HT-29 (cell line): ENCODE results near the gene CITED2. TPM values are rescaled to one million over a fixed set of nuclear protein-coding genes. Genes with fewer than 3 reads are reported as not detected.
"Not testable (repeated sequence)": the region's sequence is repeated elsewhere in the genome, so short reads cannot be mapped to it uniquely, and the experiment has no call there.

Source experiments
- DNase-seq: peaks from one replicate; pipeline ENCODE4 v3.0.0-alpha.2; 2015; ENCODE audit warnings: low spot score
- total RNA-seq: library from RNA; depleted of rRNA; stranded (reverse); fragments of >200 nt; shearing (Covaris generic); gene quantifications from 2 replicates; pipeline ENCODE4 v1.2.3, GENCODE V29; 2014

CITED2 gene
- total RNA-seq, 1 experiment from 2014 or later = 31.3 TPM

DNA sequence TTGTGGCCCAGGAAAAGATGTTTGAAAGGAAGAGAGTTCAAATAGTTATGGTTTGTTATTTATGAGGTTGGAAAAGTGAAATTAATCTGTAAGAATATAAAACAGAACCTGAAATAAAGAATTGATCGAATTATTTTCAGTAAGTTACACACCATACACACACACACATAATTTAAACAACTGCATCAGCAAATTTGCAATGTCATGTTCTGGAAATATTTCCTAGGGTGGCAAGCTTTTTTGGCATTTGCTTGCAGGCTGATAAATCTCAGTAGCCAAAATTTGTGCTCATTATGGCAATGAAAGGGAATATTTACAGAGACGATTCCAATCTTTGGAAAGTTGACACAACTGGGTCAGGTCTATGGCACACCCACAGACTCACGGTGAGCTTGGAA, 9.5 kb downstream of the CITED2 start:
- DNase-seq = no peak

GRCh38 chr6:139364302-139364981, 10.0 kb downstream of the CITED2 start:
- peak; percentile 67 for DNase-seq

DNA sequence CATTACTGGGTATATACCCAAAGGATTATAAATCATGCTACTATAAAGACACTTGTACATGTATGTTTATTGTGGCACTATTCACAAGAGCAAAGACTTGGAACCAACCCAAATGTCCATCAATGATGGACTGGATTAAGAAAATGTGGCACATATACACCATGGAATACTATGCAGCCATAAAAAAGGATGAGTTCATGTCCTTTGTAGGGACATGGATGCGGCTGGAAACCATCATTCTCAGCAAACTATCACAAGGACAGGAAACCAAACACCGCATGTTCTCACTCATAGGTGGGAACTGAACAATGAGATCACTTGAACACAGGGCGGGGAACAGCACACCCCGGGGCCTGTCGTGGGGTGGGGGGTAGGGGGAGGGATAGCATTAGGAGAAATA, 10.7 kb downstream of the CITED2 start:
- not testable (repeated sequence) for DNase-seq

- DNase-seq = not testable (repeated sequence)
These were observed 11.3 kb downstream of the CITED2 start for GRCh38 chr6:139363123-139363522.

- no peak for DNase-seq
These were observed 13.2 kb downstream of the CITED2 start for GRCh38 chr6:139361211-139361610.

DNA sequence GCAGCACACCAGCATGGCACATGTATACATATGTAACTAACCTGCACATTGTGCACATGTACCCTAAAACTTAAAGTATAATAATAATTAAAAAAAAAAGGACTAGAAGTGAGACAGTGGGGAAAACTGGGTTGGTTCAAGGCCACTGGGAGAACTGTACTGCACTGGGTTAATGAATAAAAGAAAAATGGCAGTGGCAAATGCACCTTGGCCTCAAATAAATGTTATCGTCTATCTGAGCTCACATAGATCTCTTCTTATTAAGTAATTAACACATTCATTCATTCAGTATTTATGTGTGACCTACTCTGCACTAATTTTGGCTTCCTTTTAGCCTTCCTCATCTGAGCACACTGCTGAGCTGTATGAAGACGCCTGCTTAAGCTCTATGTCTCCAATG, 17.5 kb downstream of the CITED2 start:
- DNase-seq = no peak

GRCh38 chr6:139355777-139356445, 18.5 kb downstream of the CITED2 start:
- DNase-seq = no peak

DNA sequence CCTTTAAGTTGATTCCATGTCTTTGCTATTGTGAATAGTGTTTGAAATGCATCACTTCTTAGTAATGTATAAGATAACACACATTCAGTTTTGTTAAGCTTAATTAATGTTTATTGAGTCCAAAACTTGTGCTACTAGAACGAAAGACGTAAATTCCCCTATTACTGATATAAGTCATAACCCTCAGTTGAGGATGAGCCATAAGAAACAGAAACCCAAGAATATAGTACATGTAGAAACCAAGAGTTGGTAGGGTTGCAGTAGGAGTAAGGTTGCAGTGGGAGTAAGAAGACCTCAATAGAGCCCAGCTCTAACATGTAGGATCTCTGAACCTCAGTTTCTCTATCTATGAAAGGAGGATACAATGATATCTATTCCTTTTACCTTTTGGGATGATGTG, 19.3 kb downstream of the CITED2 start:
- no peak for DNase-seq

DNA sequence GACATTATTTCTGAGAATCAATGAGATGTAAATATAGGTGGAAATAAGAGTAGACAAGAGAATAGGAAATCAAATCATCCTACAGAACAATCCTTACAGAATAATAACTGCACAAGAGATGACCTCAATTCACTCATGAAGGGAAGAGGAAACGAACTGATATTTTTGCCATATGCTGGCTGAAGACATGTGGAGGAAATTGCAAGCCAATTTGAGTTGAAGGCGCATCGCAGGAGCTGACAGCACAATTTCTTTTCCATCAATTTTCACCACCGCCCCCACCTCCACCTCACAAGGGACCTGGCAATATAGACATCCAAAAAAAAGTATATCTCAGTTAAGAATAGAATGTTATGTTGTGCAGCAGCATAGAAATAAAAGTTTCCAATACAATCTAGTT, 20.3 kb downstream of the CITED2 start:
- DNase-seq = no peak

- DNase-seq = peak; percentile 58
These were observed 24.9 kb downstream of the CITED2 start for GRCh38 chr6:139349464-139350020.

GRCh38 chr6:139346392-139346791, 28.1 kb downstream of the CITED2 start:
- DNase-seq = no peak

DNA sequence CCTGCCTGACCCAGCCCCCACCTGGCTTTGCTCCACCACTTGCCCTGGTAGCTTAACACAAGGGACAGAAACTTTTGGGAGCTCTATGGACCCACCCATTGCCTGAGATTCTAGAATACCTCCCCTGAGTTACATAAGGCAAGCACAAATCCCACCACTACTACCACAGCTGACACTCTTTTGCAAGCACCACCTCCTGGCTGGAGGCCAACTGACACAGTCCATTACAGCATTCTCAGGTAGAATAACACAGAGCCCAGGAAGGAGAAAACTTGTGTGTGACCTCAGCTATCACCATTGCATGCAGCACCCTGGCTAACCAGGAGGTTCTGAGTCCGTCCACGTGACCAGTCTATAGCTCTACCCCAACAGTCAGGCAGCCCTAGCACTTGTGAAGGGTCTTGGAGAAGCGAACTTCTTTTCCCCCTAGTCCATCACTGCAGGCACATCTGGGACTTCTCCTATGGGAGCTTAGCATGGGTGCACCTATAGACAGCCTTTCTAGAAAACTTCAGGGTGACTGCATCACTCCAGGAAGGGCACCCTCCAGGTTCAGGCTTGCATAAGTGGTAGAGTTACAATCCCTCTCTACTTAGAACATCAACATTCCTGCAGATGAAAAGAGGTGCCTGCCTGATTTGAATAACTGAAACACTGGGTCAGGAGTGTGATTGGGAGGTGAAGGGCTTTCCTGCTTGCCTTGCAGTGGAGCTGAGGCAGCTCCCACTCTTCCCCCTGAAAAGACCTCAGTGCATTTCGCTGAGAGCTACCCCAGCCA, 30.1 kb downstream of the CITED2 start:
- DNase-seq = no peak

DNA sequence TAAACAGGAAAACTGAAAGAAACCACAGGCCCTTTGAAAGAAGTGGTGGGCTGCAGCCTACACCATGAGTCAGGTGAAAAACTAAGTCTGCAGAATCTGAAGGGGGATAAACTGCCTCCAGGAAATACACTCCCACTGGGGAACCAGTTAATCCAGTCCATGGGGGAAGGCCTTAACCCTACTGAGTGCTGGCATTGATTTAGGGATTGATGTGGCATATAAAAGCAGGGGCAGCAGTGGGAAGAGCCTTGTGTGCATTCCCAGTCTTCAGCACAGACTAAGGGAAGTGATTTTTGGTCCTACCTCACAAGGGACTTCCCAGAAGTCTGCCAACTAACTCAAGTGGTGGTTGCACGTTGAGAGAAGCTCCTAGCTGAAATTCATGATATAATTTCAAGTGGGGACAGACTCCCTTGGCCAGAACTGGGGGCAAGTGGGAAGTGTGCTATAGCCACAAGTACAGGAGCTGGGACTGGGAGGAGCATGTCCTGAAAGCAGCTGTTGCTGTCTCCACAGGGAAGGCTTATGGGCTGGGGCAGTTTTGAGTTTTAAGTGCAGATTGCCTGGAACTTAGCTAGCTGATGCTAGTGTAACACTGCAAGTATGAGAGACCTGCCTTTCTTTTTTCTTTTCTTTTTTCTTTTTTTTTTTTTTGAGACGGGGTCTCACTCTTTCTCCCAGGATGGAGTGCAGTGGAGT, 31.2 kb downstream of the CITED2 start:
- no peak for DNase-seq

DNA sequence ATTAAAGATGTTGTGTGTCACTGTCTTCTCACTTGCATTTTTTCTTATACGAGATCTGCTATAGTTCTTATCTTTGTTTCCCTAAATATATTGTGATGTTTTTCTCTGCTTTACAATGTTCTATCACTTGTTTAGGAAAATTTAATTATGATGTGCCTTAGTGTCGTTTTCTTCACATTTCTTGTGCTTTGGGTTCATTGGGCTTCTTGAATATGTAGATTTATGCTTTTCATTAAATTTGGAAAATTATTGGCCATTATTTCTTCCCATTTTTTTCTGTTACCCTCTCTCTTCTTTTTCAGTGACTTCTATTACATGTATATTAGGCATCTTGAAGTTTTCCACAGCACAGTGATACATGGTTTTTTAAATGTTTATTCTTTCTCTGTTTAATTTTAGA, 33.4 kb downstream of the CITED2 start:
- DNase-seq = no peak

GRCh38 chr6:139338795-139339194, 35.7 kb downstream of the CITED2 start:
- DNase-seq = no peak

DNA sequence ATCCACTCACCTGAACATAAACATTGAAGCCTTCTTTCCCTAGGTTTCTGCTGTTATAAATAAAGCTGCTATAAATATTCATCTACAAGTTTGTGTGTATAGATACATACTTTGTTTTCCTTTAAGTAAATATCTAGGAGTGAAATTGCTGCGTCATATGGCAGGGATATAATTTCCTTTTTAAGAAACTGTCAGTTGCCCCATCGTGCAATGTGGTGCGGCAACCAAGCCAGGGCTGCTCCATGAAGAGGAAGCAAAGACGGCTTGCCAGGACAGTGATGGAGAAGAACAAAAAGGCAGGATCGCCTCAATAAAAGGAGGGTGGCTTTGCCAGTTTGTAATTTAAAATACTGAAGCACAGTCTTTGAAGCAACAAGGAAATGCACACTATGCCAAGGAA, 36.6 kb downstream of the CITED2 start:
- DNase-seq = no peak

- DNase-seq = no peak
These were observed 37.4 kb downstream of the CITED2 start for GRCh38 chr6:139337001-139337400.

GRCh38 chr6:139336488-139336887, 38.0 kb downstream of the CITED2 start:
- DNase-seq = no peak

- no peak for DNase-seq
These were observed 38.8 kb downstream of the CITED2 start for GRCh38 chr6:139335447-139336210.

DNA sequence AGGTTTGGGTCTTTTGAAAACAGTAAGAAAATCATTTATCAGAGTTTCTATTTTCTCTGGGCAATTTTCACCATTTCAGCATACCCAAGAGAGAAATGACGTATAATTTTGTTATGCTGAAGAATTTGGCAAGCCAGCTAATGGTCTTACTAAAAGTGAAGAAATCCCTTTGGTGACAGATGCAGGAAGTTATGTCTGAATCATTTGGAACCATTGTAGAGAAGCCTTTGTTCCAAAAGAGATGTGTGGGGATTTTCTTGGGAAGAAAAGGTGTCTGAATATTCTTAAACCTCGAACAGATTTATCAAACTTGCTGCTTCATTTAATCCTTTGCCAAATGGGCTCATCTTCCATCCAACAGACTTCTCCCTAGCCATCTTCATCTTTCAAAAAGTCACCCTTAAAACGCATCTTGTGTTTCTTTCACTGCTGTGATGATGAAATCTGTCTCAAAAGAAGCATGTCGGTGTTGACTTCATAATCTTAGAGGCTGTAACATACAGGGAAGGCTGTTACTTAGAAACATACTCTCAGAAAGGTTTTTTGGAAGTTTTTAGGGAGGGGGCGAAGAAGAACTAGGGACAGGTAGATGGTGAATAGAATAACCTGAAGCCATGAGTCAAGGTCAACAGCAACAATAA, 39.5 kb downstream of the CITED2 start:
- DNase-seq = no peak
